Posterior cingulate gyrus (tissue), 11 donors: ENCODE measurements around the gene PTPRN2.

Experiments
- DNase-seq, 10 donors: peaks; one replicate each; pipeline versions ENCODE4 v3.0.0 to v3.0.0-alpha.2; 2020 to 2021; ENCODE audit warnings: mixed read lengths in 3 of 10
- intact Hi-C: fragments of 100-400 bp; cut with DNase I; formaldehyde crosslinking; loops from one replicate; pipeline ENCODE4 v1.15.1; 2023

Gene PTPRN2

GRCh38 chr7:158129037-158130022 is 458.3 kb downstream of the PTPRN2 start:
- DNase-seq, result peak in 4 of 10 donors; percentile 27 to 81 (median 62)
- intact Hi-C loops, result no loop called here

GRCh38 chr7:158128572-158128971 is 459.1 kb downstream of the PTPRN2 start:
- intact Hi-C loops, result no loop called here
- peak in 2 of 10 donors; percentile 60 to 78 for DNase-seq

- DNase-seq, result peak in 2 of 10 donors; percentile 69 to 77
- intact Hi-C loops, result no loop called here
These were observed 460.4 kb downstream of the PTPRN2 start for GRCh38 chr7:158127241-158127640.

- intact Hi-C loops, result no loop called here
- DNase-seq, result peak in 2 of 10 donors; percentile 52 to 73
These were observed 461.0 kb downstream of the PTPRN2 start for GRCh38 chr7:158126661-158127060.

- intact Hi-C loops, result no loop called here
- peak in 1 of 10 donors; percentile 63 for DNase-seq
These were observed 461.9 kb downstream of the PTPRN2 start for GRCh38 chr7:158125721-158126120.

- DNase-seq, result peak in 1 of 10 donors; percentile 55
- intact Hi-C loops, result no loop called here
These were observed 462.5 kb downstream of the PTPRN2 start for GRCh38 chr7:158125091-158125490.

GRCh38 chr7:158124671-158125079 is 462.9 kb downstream of the PTPRN2 start:
- DNase-seq, result peak in 2 of 10 donors; percentile 74 to 75
- intact Hi-C loops, result no loop called here

- DNase-seq, result peak in 2 of 10 donors; percentile 57 to 60
- intact Hi-C loops, result no loop called here
These were observed 463.9 kb downstream of the PTPRN2 start for GRCh38 chr7:158123753-158124152.

- peak in 3 of 10 donors; percentile 6 to 76 (median 43) for DNase-seq
- intact Hi-C loops, result no loop called here
These were observed 464.4 kb downstream of the PTPRN2 start for GRCh38 chr7:158123214-158123613.

- intact Hi-C loops, result no loop called here
- DNase-seq, result peak in 1 of 10 donors; percentile 57
These were observed 466.1 kb downstream of the PTPRN2 start for GRCh38 chr7:158121441-158122045.

- peak in 2 of 10 donors; percentile 74 to 80 for DNase-seq
- intact Hi-C loops, result no loop called here
These were observed 466.9 kb downstream of the PTPRN2 start for GRCh38 chr7:158120716-158121115.

- intact Hi-C loops, result no loop called here
- peak in 2 of 10 donors; percentile 77 to 89 for DNase-seq
These were observed 467.3 kb downstream of the PTPRN2 start for GRCh38 chr7:158120316-158120715.

GRCh38 chr7:158117341-158118222 is 470.0 kb downstream of the PTPRN2 start:
- intact Hi-C loops, result no loop called here
- no peak for DNase-seq

GRCh38 chr7:158116235-158116634 is 471.4 kb downstream of the PTPRN2 start:
- intact Hi-C loops, result no loop called here
- peak in 1 of 10 donors; percentile 29 for DNase-seq

- intact Hi-C loops, result no loop called here
- peak in 1 of 10 donors; percentile 72 for DNase-seq
These were observed 473.4 kb downstream of the PTPRN2 start for GRCh38 chr7:158114056-158114850.

GRCh38 chr7:158113321-158114025 is 474.1 kb downstream of the PTPRN2 start:
- DNase-seq, result peak in 1 of 10 donors; percentile 62
- intact Hi-C loops, result no loop called here

- peak in 1 of 10 donors; percentile 54 for DNase-seq
- intact Hi-C loops, result no loop called here
These were observed 474.9 kb downstream of the PTPRN2 start for GRCh38 chr7:158112571-158113320.

GRCh38 chr7:158111906-158112570 is 475.6 kb downstream of the PTPRN2 start:
- peak in 1 of 10 donors; percentile 77 for DNase-seq
- intact Hi-C loops, result no loop called here
